Activated T-helper 1 cell treated with anti-CD3 and anti-CD28 coated beads, Interleukin-2, amount 50 U/mL, for 16 hours (primary cell): ENCODE measurements around the gene FNIP2.
"Not testable (repeated sequence)": the region's sequence is repeated elsewhere in the genome, so short reads cannot be mapped to it uniquely, and the experiment has no call there.

Experiments used
- DNase-seq, 2 donors: peaks; one replicate each; pipeline ENCODE4 v3.0.0-alpha.2; 2020; ENCODE audit warnings: low read depth in 1 of 2, low spot score in 1 of 2

FNIP2 gene

GRCh38 chr4:158949099-158949498 lies 180.3 kb downstream of the FNIP2 start:
- DNase-seq: no peak

GRCh38 chr4:158952221-158952774 lies 183.5 kb downstream of the FNIP2 start:
- not testable (repeated sequence) for DNase-seq

- not testable (repeated sequence) for DNase-seq
These were observed 187.5 kb downstream of the FNIP2 start for GRCh38 chr4:158956345-158956744.

- DNase-seq: not testable (repeated sequence)
These were observed 188.1 kb downstream of the FNIP2 start for GRCh38 chr4:158956918-158957317.
